PC-3 (cell line): ENCODE data around the gene KRTDAP. TPM values are rescaled to one million over a fixed set of nuclear protein-coding genes. Genes with fewer than 3 reads are reported as not detected.

ENCODE experiments used
- ATAC-seq: fragments of 200-7000 bp; cut with Tn5 transposase; 2 replicates; pipeline ENCODE4 v1.9.1; 2020; ENCODE audit warnings: mild to moderate bottlenecking, moderate library complexity
- BruUV-seq: library from RNA; stranded (reverse); fragments of 400-500 nt; replicated peaks from 2 replicates; lab custom pipeline; 2021; lab: Mats Ljungman, UMichigan
- CTCF ChIA-PET: fragments of 300-600 bp; sonication (Branson Sonifier 250); formaldehyde crosslinking; loops from one replicate; lab custom pipeline; 2022; ENCODE audit warnings: antibody characterized with exemption; lab: Charles Lee
- POLR2A ChIA-PET: fragments of 300-600 bp; sonication (Branson Sonifier 250); formaldehyde crosslinking; loops from one replicate; lab custom pipeline; 2022; ENCODE audit warnings: antibody characterized with exemption; ENCODE audit not compliant: unreplicated experiment; lab: Charles Lee
- DNase-seq: peaks from one replicate; pipeline ENCODE4 v3.0.0-alpha.2; 2015
- H2AFZ ChIP-seq: fragments of 300-600 bp; sonication (generic); 2 replicates; pipeline ENCODE4 v1.6.0; 2016; ENCODE audit warnings: antibody characterized with exemption, low read length
- H3F3A ChIP-seq: fragments of 300-600 bp; sonication (generic); one replicate; pipeline ENCODE4 v1.6.0; 2017; ENCODE audit warnings: antibody characterized with exemption, low read length, control low read depth, mild to moderate bottlenecking; ENCODE audit not compliant: unreplicated experiment
- H3K27ac ChIP-seq: fragments of 300-600 bp; sonication (generic); 2 replicates; pipeline ENCODE4 v1.5.1; 2016; ENCODE audit warnings: mild to moderate bottlenecking, low read length
- H3K27me3 ChIP-seq: fragments of 300-600 bp; sonication (generic); 2 replicates; pipeline ENCODE4 v1.6.1; 2016; ENCODE audit warnings: low read length, mixed read lengths
- H3K36me3 ChIP-seq: fragments of 300-600 bp; sonication (generic); 2 replicates; pipeline ENCODE4 v1.6.1; 2016; ENCODE audit warnings: low read depth, mixed run types, low read length, mixed read lengths
- H3K4me1 ChIP-seq: fragments of 300-600 bp; sonication (generic); 2 replicates; pipeline ENCODE4 v1.5.1; 2016; ENCODE audit warnings: low read length; ENCODE audit not compliant: insufficient read depth
- H3K4me2 ChIP-seq: fragments of 300-600 bp; sonication (generic); 2 replicates; pipeline ENCODE4 v1.6.0; 2016; ENCODE audit warnings: low read length
- H3K4me3 ChIP-seq: fragments of 300-600 bp; sonication (generic); 2 replicates; pipeline ENCODE4 v1.5.1; 2016; ENCODE audit warnings: mild to moderate bottlenecking, low read length, mixed read lengths
- H3K79me2 ChIP-seq: fragments of 300-600 bp; sonication (generic); 2 replicates; pipeline ENCODE4 v1.6.1; 2017; ENCODE audit warnings: low read length, mixed read lengths
- H3K9ac ChIP-seq: fragments of 300-600 bp; sonication (generic); 2 replicates; pipeline ENCODE4 v1.6.0; 2016; ENCODE audit warnings: mild to moderate bottlenecking, low read length
- H3K9me2 ChIP-seq: fragments of 300-600 bp; sonication (generic); replicated peaks from 2 replicates; pipeline ENCODE4 v1.6.1; 2016; ENCODE audit warnings: mixed run types, low read length, mixed read lengths
- H3K9me3 ChIP-seq: fragments of 300-600 bp; sonication (generic); 2 replicates; pipeline ENCODE4 v1.6.1; 2016; ENCODE audit warnings: low read length, mixed read lengths
- H4K20me1 ChIP-seq: fragments of 300-600 bp; sonication (generic); 2 replicates; pipeline ENCODE4 v1.6.1; 2016; ENCODE audit warnings: low read length, mixed read lengths
- EZH2 ChIP-seq: fragments of 300-600 bp; sonication (generic); IDR thresholded peaks from one replicate; pipeline ENCODE4 v1.6.1; 2017; ENCODE audit warnings: antibody characterized with exemption, mild to moderate bottlenecking, low read length; ENCODE audit not compliant: unreplicated experiment
- EZH2phosphoT487 ChIP-seq: fragments of 300-600 bp; sonication (generic); IDR thresholded peaks from 2 replicates; pipeline ENCODE4 v1.6.1; 2018; ENCODE audit warnings: mild to moderate bottlenecking, antibody characterized with exemption, low read length, borderline replicate concordance
- intact Hi-C: fragments of 100-400 bp; cut with micrococcal nuclease; formaldehyde crosslinking; loops from 2 replicates; pipeline ENCODE4 v1.9.0; 2023
- total RNA-seq: library from RNA; depleted of rRNA; stranded (reverse); fragments of >200 nt; gene quantifications from 2 replicates; pipeline ENCODE4 v1.2.3, GENCODE V29; 2014
- TF ChIP-seq, protein P1 (sequence below): fragments of 300-600 bp; sonication (generic); conservative IDR thresholded peaks from 2 replicates; pipeline ENCODE4 v1.5.1; 2017; ENCODE audit warnings: antibody characterized with exemption, low read depth, mild to moderate bottlenecking, low read length

KRTDAP gene
- total RNA-seq, 1 experiment from 2014 or later = not detected

- Histone ChIP-seq H3K9me2 (no peaks in the 10 kb centered on the region), H3F3A (no peaks in the 10 kb centered on the region), H3K9ac (no peak overlapping the region), H3K4me1 (no peaks in the 10 kb centered on the region), H3K9me3 (no peaks in the 10 kb centered on the region), H3K36me3 (no peaks in the 10 kb centered on the region), H3K27ac (no peak overlapping the region), H3K4me3 (no peak overlapping the region), H3K79me2 (no peaks in the 10 kb centered on the region), H3K4me2 (no peak overlapping the region), H4K20me1 (no peaks in the 10 kb centered on the region), H3K27me3 (no peaks in the 10 kb centered on the region), H2AFZ (no peak overlapping the region)
- ChIA-PET CTCF (no interaction called here), POLR2A (no interaction called here)
- intact Hi-C loops = no loop called here
- DNase-seq = no peak
- ATAC-seq = no peak
- TF ChIP-seq, protein P1, sequence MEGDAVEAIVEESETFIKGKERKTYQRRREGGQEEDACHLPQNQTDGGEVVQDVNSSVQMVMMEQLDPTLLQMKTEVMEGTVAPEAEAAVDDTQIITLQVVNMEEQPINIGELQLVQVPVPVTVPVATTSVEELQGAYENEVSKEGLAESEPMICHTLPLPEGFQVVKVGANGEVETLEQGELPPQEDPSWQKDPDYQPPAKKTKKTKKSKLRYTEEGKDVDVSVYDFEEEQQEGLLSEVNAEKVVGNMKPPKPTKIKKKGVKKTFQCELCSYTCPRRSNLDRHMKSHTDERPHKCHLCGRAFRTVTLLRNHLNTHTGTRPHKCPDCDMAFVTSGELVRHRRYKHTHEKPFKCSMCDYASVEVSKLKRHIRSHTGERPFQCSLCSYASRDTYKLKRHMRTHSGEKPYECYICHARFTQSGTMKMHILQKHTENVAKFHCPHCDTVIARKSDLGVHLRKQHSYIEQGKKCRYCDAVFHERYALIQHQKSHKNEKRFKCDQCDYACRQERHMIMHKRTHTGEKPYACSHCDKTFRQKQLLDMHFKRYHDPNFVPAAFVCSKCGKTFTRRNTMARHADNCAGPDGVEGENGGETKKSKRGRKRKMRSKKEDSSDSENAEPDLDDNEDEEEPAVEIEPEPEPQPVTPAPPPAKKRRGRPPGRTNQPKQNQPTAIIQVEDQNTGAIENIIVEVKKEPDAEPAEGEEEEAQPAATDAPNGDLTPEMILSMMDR = no peak
- TF ChIP-seq EZH2 = no peak
- no peak for TF ChIP-seq EZH2phosphoT487
- BruUV-seq = no TSS peak
Measured at GRCh38 chr19:35498984-35499527, 8.8 kb upstream of the KRTDAP start.

DNA sequence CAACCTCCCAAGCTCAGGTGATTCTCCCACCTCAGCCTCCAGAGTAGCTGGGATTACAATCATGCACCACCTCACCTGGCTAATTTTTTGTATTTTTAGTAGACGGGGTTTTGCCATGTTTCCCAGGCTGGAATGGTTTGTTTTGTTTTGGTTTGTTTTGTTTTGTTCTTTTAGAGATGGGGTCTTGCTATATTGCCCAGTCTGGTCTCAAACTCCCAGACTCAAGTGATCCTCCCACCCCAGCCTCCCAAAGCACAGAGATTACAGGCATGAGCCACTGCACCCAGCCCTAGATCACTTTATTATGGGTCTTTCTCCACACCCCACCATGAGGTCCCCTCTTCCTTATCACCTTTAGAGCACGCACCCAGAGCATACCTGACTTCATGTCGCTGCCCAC is 8.0 kb upstream of the KRTDAP start:
- CTCF ChIA-PET = no interaction called here
- ATAC-seq (no peak), DNase-seq (no peak)
- H3K4me1 ChIP-seq = no peaks in the 10 kb centered on the region
- no peaks in the 10 kb centered on the region for H3F3A ChIP-seq
- no peak overlapping the region for H3K4me2 ChIP-seq
- no peaks in the 10 kb centered on the region for H3K79me2 ChIP-seq
- no peaks in the 10 kb centered on the region for H4K20me1 ChIP-seq
- BruUV-seq = no TSS peak
- no peak overlapping the region for H3K9ac ChIP-seq
- no peaks in the 10 kb centered on the region for H3K36me3 ChIP-seq
- H3K9me2 ChIP-seq = no peaks in the 10 kb centered on the region
- H2AFZ ChIP-seq = no peak overlapping the region
- no peak overlapping the region for H3K27ac ChIP-seq
- intact Hi-C loops = no loop called here
- no peak overlapping the region for H3K4me3 ChIP-seq
- H3K9me3 ChIP-seq = no peaks in the 10 kb centered on the region
- POLR2A ChIA-PET = no interaction called here
- TF ChIP-seq, protein P1 = no peak
- TF ChIP-seq EZH2phosphoT487 = no peak
- no peak for TF ChIP-seq EZH2
- no peaks in the 10 kb centered on the region for H3K27me3 ChIP-seq

DNA sequence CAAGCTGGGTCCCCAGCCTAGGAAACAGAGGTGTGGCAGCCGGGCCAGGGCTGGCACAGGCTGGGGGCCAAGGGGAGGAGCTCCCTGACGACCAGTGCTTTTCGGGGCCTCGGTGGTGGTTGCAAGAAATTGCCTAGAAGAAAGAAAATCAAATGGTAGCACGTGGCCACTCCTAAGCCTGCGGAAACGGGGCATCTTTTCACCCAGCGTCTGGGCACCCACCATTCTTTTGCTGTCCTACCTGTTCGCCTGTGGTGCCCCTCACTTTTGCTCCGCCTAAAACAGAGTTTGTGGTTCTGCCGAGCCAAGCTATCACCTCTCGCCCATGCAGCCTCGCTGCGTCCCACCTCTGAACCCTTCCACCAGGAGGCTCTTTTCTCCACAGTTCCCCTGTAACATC is 7.1 kb upstream of the KRTDAP start:
- H3K36me3 ChIP-seq = no peaks in the 10 kb centered on the region
- no peaks in the 10 kb centered on the region for H3K79me2 ChIP-seq
- intact Hi-C loops = no loop called here
- H3K9me3 ChIP-seq = no peaks in the 10 kb centered on the region
- CTCF ChIA-PET = no interaction called here
- H4K20me1 ChIP-seq = no peaks in the 10 kb centered on the region
- no peaks in the 10 kb centered on the region for H3K27me3 ChIP-seq
- no peak overlapping the region for H3K9ac ChIP-seq
- POLR2A ChIA-PET = no interaction called here
- no peak overlapping the region for H3K4me2 ChIP-seq
- ATAC-seq = no peak
- no peak overlapping the region for H3K4me3 ChIP-seq
- no peaks in the 10 kb centered on the region for H3K9me2 ChIP-seq
- no peak overlapping the region for H2AFZ ChIP-seq
- H3F3A ChIP-seq = no peaks in the 10 kb centered on the region
- DNase-seq = no peak
- no peak overlapping the region for H3K27ac ChIP-seq
- BruUV-seq = no TSS peak
- TF ChIP-seq, protein P1 = no peak
- TF ChIP-seq EZH2phosphoT487 (no peak), EZH2 (no peak)
- no peaks in the 10 kb centered on the region for H3K4me1 ChIP-seq
